ENCODE data around the gene SUGP1. TPM values are rescaled to one million over a fixed set of nuclear protein-coding genes. Genes with fewer than 3 reads are reported as not detected.
"Not testable (repeated sequence)": the region's sequence is repeated elsewhere in the genome, so short reads cannot be mapped to it uniquely, and the experiment has no call there.

The SUGP1 gene
- total RNA-seq, 2 donors from 2014 or later: 51.1 to 53.5 TPM

GRCh38 chr19:19354007-19354406 lies 33.7 kb upstream of the SUGP1 start:
- DNase-seq (ENCODE audit: low spot score): no peak
- 96% methylated on average over 5 of the region's 5 CpGs for WGBS
- Histone ChIP-seq H3K4me3 (no peak overlapping the region), H3K4me1 (replicated peaks) (no peaks in the 10 kb centered on the region), H3K36me3 (peaks cover 34 to 35% of the 10 kb centered on the region in 2 donors), H3K9me3 (no peaks in the 10 kb centered on the region), H3K27ac (no peak overlapping the region), H3K27me3 (replicated peaks; ENCODE audit: insufficient read depth) (no peaks in the 10 kb centered on the region)
- TF ChIP-seq POLR2AphosphoS5 (IDR thresholded peaks at IDR 0.05): no peak
- intact Hi-C loops (cut with DNase I): no loop called here

- intact Hi-C loops (cut with DNase I): no loop called here
- DNase-seq (ENCODE audit: low spot score): no peak
- Histone ChIP-seq H3K4me1 (replicated peaks) (no peaks in the 10 kb centered on the region), H3K27ac (no peak overlapping the region), H3K36me3 (peaks cover 44 to 45% of the 10 kb centered on the region in 2 donors), H3K27me3 (replicated peaks; ENCODE audit: insufficient read depth) (no peaks in the 10 kb centered on the region), H3K4me3 (no peak overlapping the region), H3K9me3 (no peaks in the 10 kb centered on the region)
- WGBS: 96% methylated on average over 8 of the region's 8 CpGs
- TF ChIP-seq POLR2A (IDR thresholded peaks at IDR 0.05) (no peak), CTCF (IDR thresholded peaks at IDR 0.05) (no peak), POLR2AphosphoS5 (IDR thresholded peaks at IDR 0.05) (no peak)
These were observed 32.5 kb upstream of the SUGP1 start for GRCh38 chr19:19352823-19353222.

GRCh38 chr19:19350756-19351155 lies 30.4 kb upstream of the SUGP1 start:
- 98% methylated on average over 8 of the region's 8 CpGs for WGBS
- H3K4me3 ChIP-seq; H3K27ac ChIP-seq; DNase-seq (ENCODE audit: low spot score); H3K27me3 ChIP-seq (replicated peaks; ENCODE audit: insufficient read depth); H3K9me3 ChIP-seq; H3K4me1 ChIP-seq (replicated peaks); intact Hi-C loops (cut with DNase I): not testable (repeated sequence)
- peaks cover 41 to 55% of the 10 kb centered on the region in 2 donors for H3K36me3 ChIP-seq

GRCh38 chr19:19349365-19349764 lies 29.1 kb upstream of the SUGP1 start:
- peaks cover 36 to 54% of the 10 kb centered on the region in 2 donors for H3K36me3 ChIP-seq
- H3K9me3 ChIP-seq: no peaks in the 10 kb centered on the region
- WGBS: 90% methylated on average over 7 of the region's 7 CpGs
- no peaks in the 10 kb centered on the region for H3K27me3 ChIP-seq (replicated peaks; ENCODE audit: insufficient read depth)
- H3K4me3 ChIP-seq: no peak overlapping the region
- no peak for DNase-seq (ENCODE audit: low spot score)
- H3K4me1 ChIP-seq (replicated peaks): no peaks in the 10 kb centered on the region
- no peak overlapping the region for H3K27ac ChIP-seq
- intact Hi-C loops (cut with DNase I): no loop called here
- TF ChIP-seq POLR2A (IDR thresholded peaks at IDR 0.05) (no peak), POLR2AphosphoS5 (IDR thresholded peaks at IDR 0.05) (no peak), CTCF (IDR thresholded peaks at IDR 0.05) (no peak)

- no peak overlapping the region for H3K4me3 ChIP-seq
- no peak for TF ChIP-seq CTCF (IDR thresholded peaks at IDR 0.05)
- no peak for TF ChIP-seq POLR2AphosphoS5 (IDR thresholded peaks at IDR 0.05)
- TF ChIP-seq POLR2A (IDR thresholded peaks at IDR 0.05): no peak
- DNase-seq (ENCODE audit: low spot score): no peak
- 75% methylated on average over 9 of the region's 9 CpGs for WGBS
- H3K9me3 ChIP-seq: no peaks in the 10 kb centered on the region
- peaks cover 35 to 49% of the 10 kb centered on the region in 2 donors for H3K36me3 ChIP-seq
- no peaks in the 10 kb centered on the region for H3K27me3 ChIP-seq (replicated peaks; ENCODE audit: insufficient read depth)
- H3K27ac ChIP-seq: no peak overlapping the region
- H3K4me1 ChIP-seq (replicated peaks): no peaks in the 10 kb centered on the region
- intact Hi-C loops (cut with DNase I): no loop called here
These were observed 28.0 kb upstream of the SUGP1 start for GRCh38 chr19:19348266-19348665.

- Histone ChIP-seq H3K9me3 (no peaks in the 10 kb centered on the region), H3K27ac (no peak overlapping the region), H3K27me3 (replicated peaks; ENCODE audit: insufficient read depth) (no peaks in the 10 kb centered on the region), H3K4me3 (no peak overlapping the region), H3K36me3 (peaks cover 31 to 49% of the 10 kb centered on the region in 2 donors), H3K4me1 (replicated peaks) (no peaks in the 10 kb centered on the region)
- 90% methylated on average over 10 of the region's 10 CpGs for WGBS
- DNase-seq (ENCODE audit: low spot score): no peak
- TF ChIP-seq POLR2A (IDR thresholded peaks at IDR 0.05) (no peak), CTCF (IDR thresholded peaks at IDR 0.05) (no peak), POLR2AphosphoS5 (IDR thresholded peaks at IDR 0.05) (no peak)
- intact Hi-C loops (cut with DNase I): no loop called here
These were observed 27.2 kb upstream of the SUGP1 start for GRCh38 chr19:19347401-19348110.
